Heart right ventricle (tissue), 16 donors: Measurements from ENCODE around the gene SCARB1. TPM values are rescaled to one million over a fixed set of nuclear protein-coding genes. Genes with fewer than 3 reads are reported as not detected.
A peak's percentile ranks its signal among the peaks of the same experiment; 100 is the strongest.

ENCODE experiments used
- ATAC-seq, 8 donors: fragments of 200-7000 bp; cut with Tn5 transposase; one replicate each; pipeline ENCODE4 v1.9.1; 2020; ENCODE audit warnings: mild to moderate bottlenecking in 8 of 8, moderate library complexity in 8 of 8, moderate number of reproducible peaks in 1 of 8
- DNase-seq, 2 donors: peaks; one replicate each; pipeline ENCODE4 v3.0.0-alpha.2; 2020
- H3K27ac ChIP-seq, 10 donors: fragments of 200-600 bp; sonication (generic) in 2 of 10; one replicate each; pipeline versions ENCODE4 v1.5.0 to v1.8.0; 2020 to 2022; ENCODE audit warnings: mild to moderate bottlenecking in 3 of 10
- H3K27me3 ChIP-seq, 7 donors: fragments of 200-600 bp; one replicate each; pipeline ENCODE4 v1.8.0; 2021 to 2022; ENCODE audit warnings: mild to moderate bottlenecking in 2 of 7
- H3K36me3 ChIP-seq, 9 donors: fragments of 200-600 bp; sonication (generic) in 1 of 9; one replicate each; pipeline versions ENCODE4 v1.5.0 to v1.8.0; 2020 to 2022; ENCODE audit warnings: mild to moderate bottlenecking in 2 of 9
- H3K4me1 ChIP-seq, 9 donors: fragments of 200-600 bp; sonication (generic) in 1 of 9; one replicate each; pipeline versions ENCODE4 v1.5.0 to v1.8.0; 2020 to 2022; ENCODE audit warnings: mild to moderate bottlenecking in 4 of 9
- H3K4me3 ChIP-seq, 10 donors: fragments of 200-600 bp; sonication (generic) in 2 of 10; one replicate each; pipeline versions ENCODE4 v1.5.0 to v1.8.0; 2020 to 2022; ENCODE audit warnings: mild to moderate bottlenecking in 7 of 10, moderate library complexity in 2 of 10
- H3K9me3 ChIP-seq, 11 donors: fragments of 200-600 bp in 10 of 11; sonication (generic) in 2 of 11; one replicate each; pipeline versions ENCODE4 v1.5.0 to v1.8.0; 2013 to 2022; ENCODE audit warnings: mild to moderate bottlenecking in 2 of 11, control low read depth in 1 of 11, moderate library complexity in 1 of 11
- CTCF ChIP-seq, 9 donors: fragments of 200-600 bp; sonication (generic) in 2 of 9; IDR thresholded peaks; one replicate each; pipeline versions ENCODE4 v1.5.0 to v1.8.0; 2021 to 2022; ENCODE audit warnings: antibody characterized with exemption in 9 of 9, mild to moderate bottlenecking in 5 of 9, moderate library complexity in 1 of 9
- WGBS, 2 donors: extraction: QIAGEN DNeasy Blood & Tissue Kit; methylation state at CpG; one replicate each; pipeline ENCODE4 v1.1.7; 2013; ENCODE audit warnings: inconsistent platforms in 1 of 2; 5-methylcytosine and 5-hydroxymethylcytosine counted together
- intact Hi-C, 10 donors: fragments of 100-400 bp; cut with DNase I; formaldehyde crosslinking; loops; one replicate each; pipeline versions ENCODE4 v1.11.1 to v1.14.2; 2022
- polyA plus RNA-seq, 2 donors: library from polyadenylated mRNA; stranded (reverse); fragments of 200-250 nt; gene quantifications; one replicate each; pipeline ENCODE4 v1.2.3, GENCODE V29; 2013
- total RNA-seq, 10 donors: library from RNA; stranded (reverse); fragmentation: NEBNext Ultra II Directional in 3 of 10; extraction: Animal tissue kit (Norgen Biotek cat#: 25700) in 3 of 10; gene quantifications; one replicate each; pipeline versions ENCODE4 v1.2.1 to v1.2.4, GENCODE V29; 2021 to 2023
- donor health status: Arrhythmogenic right ventricular cardiomyopathy.
- donor health status: ischemic (EF 13 %, LVEDD 7.1; RV severe dilation, severe dysfunction).
- donor health status: healthy with polysubstance abuse.
- donor health status: DM: no; HTN: yes; CAD: no.
- donor health status: DM: no; HTN: no; CAD: no.
- donor health status: ischemic (EF 25% LVEDD 6.9; RV normal size, moderate dysfunction).
- donor health status: ischemic (EF 25% LVEDD 5.7; RV mildly dilated, moderate dysfunction).
- donor health status: healthy.
- donor health status: DM: yes; HTN: yes; CAD: no.
- donor health status: Ischemic cardiomyopathy.
- donor health status: ischemic (EF 35%, LVEDD 5.7; RV mildly dilated, moderate dysfunction).
- donor health status: nonischemic (EF 11% LVEDD 7.7; RV severe dilation, severe dysfunction).
- donor health status: DM: yes; HTN: yes; CAD: no.
- donor health status: PGD.
- donor health status: ischemic (EF 29% LVEDD 5.4; RV normal size, mild dysfunction).
- donor health status: nonischemic (EF 23%, LVEDD 6.1; RV moderate dilation, normal function).

SCARB1 gene
- total and polyA plus RNA-seq, 12 donors, result 7.7 to 19.9 (median 11.5) TPM

GRCh38 chr12:124898923-124899294, 35.2 kb upstream of the SCARB1 start:
- DNase-seq, result no peak
- Histone ChIP-seq H3K27me3 (no peaks in the 10 kb centered on the region), H3K36me3 (no peaks in the 10 kb centered on the region), H3K4me3 (no peak overlapping the region), H3K4me1 (peaks cover 0 to 8% (median under 1%) of the 10 kb centered on the region in 9 donors), H3K9me3 (no peaks in the 10 kb centered on the region), H3K27ac (no peak overlapping the region)
- ATAC-seq, result no peak
- 59 to 63% methylated on average over 5 of the region's 5 CpGs for WGBS, 2 donors
- intact Hi-C loops, result no loop called here
- TF ChIP-seq CTCF (IDR thresholded peaks at IDR 0.05), result no peak

- no peaks in the 10 kb centered on the region for H3K36me3 ChIP-seq
- ATAC-seq (peak in 7 of 8 donors; percentile 57 to 76 (median 68)), DNase-seq (peak; percentile 35 to 45)
- no peak overlapping the region for H3K27ac ChIP-seq
- H3K9me3 ChIP-seq, result no peaks in the 10 kb centered on the region
- no peak overlapping the region for H3K4me3 ChIP-seq
- H3K27me3 ChIP-seq, result no peaks in the 10 kb centered on the region
- intact Hi-C loops, result no loop called here
- peak in 8 of 9 donors; percentile 17 to 72 (median 50) for TF ChIP-seq CTCF (IDR thresholded peaks at IDR 0.05)
- H3K4me1 ChIP-seq, result peaks cover 0 to 7% (median 0%) of the 10 kb centered on the region in 9 donors
- WGBS, 2 donors, result 43 to 53% methylated on average over 18 of the region's 18 CpGs
These were observed 34.7 kb upstream of the SCARB1 start for GRCh38 chr12:124898200-124898922.

DNA sequence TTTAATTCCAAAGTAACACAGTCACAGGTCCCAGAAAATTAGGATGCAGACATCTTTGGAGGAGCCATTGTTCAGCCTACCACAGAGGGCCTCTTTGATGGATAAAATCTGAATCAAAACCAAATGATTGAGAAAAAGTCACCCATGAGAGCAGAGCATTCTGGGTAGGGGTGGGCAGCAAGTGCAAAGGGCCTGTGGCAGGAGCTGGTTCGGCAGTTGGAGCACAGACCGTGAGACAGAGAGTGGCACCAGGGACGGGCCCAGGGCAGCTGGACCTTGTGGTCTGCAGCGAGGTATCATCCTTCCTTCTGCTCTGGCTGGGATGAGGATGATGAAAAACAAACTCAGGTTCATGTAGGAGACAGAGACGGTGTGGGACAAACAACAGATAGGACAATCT, 32.8 kb upstream of the SCARB1 start:
- DNase-seq (no peak), ATAC-seq (no peak)
- Histone ChIP-seq H3K27me3 (no peaks in the 10 kb centered on the region), H3K9me3 (no peaks in the 10 kb centered on the region), H3K27ac (no peak overlapping the region), H3K4me3 (no peak overlapping the region), H3K4me1 (peaks cover 0 to 7% (median 0%) of the 10 kb centered on the region in 9 donors), H3K36me3 (no peaks in the 10 kb centered on the region)
- intact Hi-C loops, result no loop called here
- WGBS, 2 donors, result 87% methylated on average over 5 of the region's 5 CpGs
- no peak for TF ChIP-seq CTCF (IDR thresholded peaks at IDR 0.05)

DNA sequence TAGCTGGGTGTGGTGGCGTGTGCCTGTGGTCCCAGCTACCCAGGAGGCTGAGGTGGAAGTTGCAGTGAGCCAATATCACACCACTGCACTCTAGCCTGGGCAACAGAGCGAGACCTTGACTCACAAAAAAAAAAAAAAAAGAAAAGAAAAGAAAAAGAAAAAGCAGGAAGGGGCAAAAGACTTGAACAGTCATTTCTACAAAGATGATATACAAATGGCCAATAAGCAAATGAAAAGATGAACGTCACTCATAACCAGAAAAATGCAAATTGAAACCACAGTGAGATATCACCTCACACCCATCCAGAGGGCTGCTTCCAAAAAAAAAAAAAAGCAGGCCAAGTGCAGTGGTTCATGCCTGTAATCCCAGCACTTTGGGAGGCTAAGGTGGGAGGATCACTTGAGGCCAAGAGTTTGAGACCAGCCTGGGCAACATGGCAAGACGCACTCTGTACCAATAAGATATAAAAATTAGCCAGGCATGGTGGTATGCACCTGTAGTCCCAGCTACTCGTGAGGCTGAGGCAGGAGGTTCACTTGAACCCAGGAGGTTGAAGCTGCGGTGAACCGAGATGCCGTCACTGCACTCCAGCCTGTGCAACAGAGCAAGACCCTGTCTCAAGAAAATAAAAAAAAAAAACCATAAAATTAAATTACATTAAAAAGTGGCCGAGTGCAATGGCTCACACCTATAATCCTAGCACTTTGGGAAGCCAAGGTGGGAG, 30.3 kb upstream of the SCARB1 start:
- DNase-seq (no peak), ATAC-seq (no peak)
- Histone ChIP-seq H3K4me1 (peaks cover 0 to 6% (median 0%) of the 10 kb centered on the region in 9 donors), H3K9me3 (no peaks in the 10 kb centered on the region), H3K36me3 (no peaks in the 10 kb centered on the region), H3K4me3 (no peak overlapping the region), H3K27me3 (no peaks in the 10 kb centered on the region), H3K27ac (no peak overlapping the region)
- WGBS, 2 donors, result 95% methylated on average over 9 of the region's 9 CpGs
- TF ChIP-seq CTCF (IDR thresholded peaks at IDR 0.05), result no peak
- intact Hi-C loops, result no loop called here
